22Rv1 (cell line): ENCODE data around the gene MMP26.

Experiments used
- H3K27ac ChIP-seq: fragments of 450-650 bp; 2 replicates; pipeline ENCODE4 v1.5.1; 2017
- CTCF ChIP-seq: fragments of 450-650 bp; IDR thresholded peaks from 2 replicates; pipeline ENCODE4 v1.5.1; 2017; ENCODE audit warnings: mild to moderate bottlenecking
- ZFX ChIP-seq: fragments of 450-650 bp; IDR thresholded peaks from 2 replicates; pipeline ENCODE4 v1.6.1; 2017; ENCODE audit warnings: antibody characterized with exemption, borderline replicate concordance

MMP26 gene

GRCh38 chr11:4695442-4695841, 9.1 kb upstream of the MMP26 start:
- H3K27ac ChIP-seq = no peak overlapping the region
- TF ChIP-seq ZFX (no peak), CTCF (no peak)

- no peak within 1 kb of the TSS for H3K27ac ChIP-seq
- no peak for TF ChIP-seq CTCF
Measured at GRCh38 chr11:4697585-4697984, 7.0 kb upstream of the MMP26 start, which contains the start of gene OR51E2. TSS of gene OR51E2 (minus strand) at chr11:4697853. CDS start at chr11:4682711, 15,142 bp downstream.

GRCh38 chr11:4699697-4700435, 4.7 kb upstream of the MMP26 start:
- TF ChIP-seq CTCF = no peak
- TF ChIP-seq ZFX = no peak
- no peak overlapping the region for H3K27ac ChIP-seq

- no peak for TF ChIP-seq ZFX
- no peak for TF ChIP-seq CTCF
- no peak overlapping the region for H3K27ac ChIP-seq
Measured at GRCh38 chr11:4700436-4700820, 4.2 kb upstream of the MMP26 start.

GRCh38 chr11:4704790-4705334, 278 bp downstream of the MMP26 start:
- H3K27ac ChIP-seq = no peak overlapping the region
- TF ChIP-seq ZFX = no peak
- TF ChIP-seq CTCF = no peak

GRCh38 chr11:4713241-4713640, 8.7 kb downstream of the MMP26 start:
- no peak for TF ChIP-seq CTCF
- H3K27ac ChIP-seq = no peak overlapping the region

GRCh38 chr11:4714300-4714699, 9.7 kb downstream of the MMP26 start:
- TF ChIP-seq ZFX = no peak
- no peak for TF ChIP-seq CTCF
- no peak overlapping the region for H3K27ac ChIP-seq
